Occipital lobe (tissue), 2 donors: ENCODE data around the gene GAPVD1. TPM values are rescaled to one million over a fixed set of nuclear protein-coding genes. Genes with fewer than 3 reads are reported as not detected.
"Not testable (repeated sequence)": the region's sequence is repeated elsewhere in the genome, so short reads cannot be mapped to it uniquely, and the experiment has no call there.

Experiments used
- DNase-seq: peaks from one replicate; lab custom pipeline; 2025; lab: John Stamatoyannopoulos, UW
- total RNA-seq: library from RNA; depleted of rRNA; stranded (reverse); fragments of >200 nt; gene quantifications from one replicate; pipeline ENCODE4 v1.2.3, GENCODE V29; 2014

The GAPVD1 gene
- total RNA-seq, 1 donor from 2014 or later = 81.6 TPM

DNA sequence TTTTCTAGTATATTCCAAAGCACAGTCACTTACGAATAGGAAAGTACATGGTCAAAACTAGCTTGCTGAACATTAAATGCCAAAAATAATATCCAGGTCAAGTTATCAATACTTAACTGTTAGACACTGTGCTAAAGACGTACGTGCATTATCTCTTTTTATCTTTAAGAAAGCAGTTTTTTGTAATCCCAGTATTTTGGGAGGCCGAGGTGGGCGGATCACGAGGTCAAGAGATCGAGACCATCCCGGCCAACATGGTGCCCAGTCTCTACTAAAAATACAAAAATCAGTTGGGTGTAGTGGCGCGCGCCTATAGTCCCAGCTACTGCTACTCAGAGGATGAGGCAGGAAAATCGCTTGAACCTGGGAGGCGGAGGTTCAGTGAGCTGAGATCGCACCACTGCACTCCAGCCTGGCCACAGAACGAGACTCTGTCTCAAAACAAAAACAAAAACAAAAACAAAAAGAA lies 17.8 kb upstream of the GAPVD1 start:
- no peak for DNase-seq

DNA sequence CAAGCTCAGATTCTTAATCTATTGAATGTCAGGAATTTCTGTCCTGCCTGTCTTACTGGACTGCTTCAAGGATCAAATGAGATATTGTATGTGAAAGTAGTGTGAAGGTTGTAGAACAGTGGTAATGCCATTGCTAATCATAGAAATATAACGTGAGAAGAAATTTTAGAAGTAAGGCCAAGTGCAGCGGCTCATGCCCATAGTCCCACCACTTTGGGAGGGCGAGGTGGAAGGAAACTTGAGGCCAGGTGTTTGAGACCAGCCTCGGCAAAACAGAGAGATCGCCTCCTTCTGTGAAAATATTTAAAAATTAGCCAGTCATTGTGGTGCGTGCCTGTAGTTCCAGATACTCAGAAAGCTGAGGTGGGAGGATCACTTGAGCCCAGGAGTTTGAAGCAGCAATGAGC lies 15.4 kb upstream of the GAPVD1 start:
- DNase-seq = no peak

DNA sequence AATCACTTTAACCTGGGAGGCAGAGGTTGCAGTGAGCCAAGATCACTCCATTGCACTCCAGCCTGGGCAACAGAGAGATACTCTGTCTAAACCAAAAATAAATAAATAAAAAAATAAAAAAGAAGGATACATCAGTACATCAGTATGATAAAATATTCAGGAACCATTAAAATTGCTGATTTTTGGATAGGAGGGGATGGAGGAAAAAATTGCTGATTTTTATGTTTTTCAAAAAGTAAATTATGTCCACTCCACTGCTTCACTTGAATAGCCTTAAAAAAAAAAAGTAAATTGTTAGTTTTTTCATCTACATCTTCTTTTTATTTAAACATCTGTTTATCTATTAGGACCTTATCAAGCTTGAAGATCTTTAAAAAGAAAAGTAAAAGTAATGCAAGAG lies 7.4 kb upstream of the GAPVD1 start:
- no peak for DNase-seq

DNA sequence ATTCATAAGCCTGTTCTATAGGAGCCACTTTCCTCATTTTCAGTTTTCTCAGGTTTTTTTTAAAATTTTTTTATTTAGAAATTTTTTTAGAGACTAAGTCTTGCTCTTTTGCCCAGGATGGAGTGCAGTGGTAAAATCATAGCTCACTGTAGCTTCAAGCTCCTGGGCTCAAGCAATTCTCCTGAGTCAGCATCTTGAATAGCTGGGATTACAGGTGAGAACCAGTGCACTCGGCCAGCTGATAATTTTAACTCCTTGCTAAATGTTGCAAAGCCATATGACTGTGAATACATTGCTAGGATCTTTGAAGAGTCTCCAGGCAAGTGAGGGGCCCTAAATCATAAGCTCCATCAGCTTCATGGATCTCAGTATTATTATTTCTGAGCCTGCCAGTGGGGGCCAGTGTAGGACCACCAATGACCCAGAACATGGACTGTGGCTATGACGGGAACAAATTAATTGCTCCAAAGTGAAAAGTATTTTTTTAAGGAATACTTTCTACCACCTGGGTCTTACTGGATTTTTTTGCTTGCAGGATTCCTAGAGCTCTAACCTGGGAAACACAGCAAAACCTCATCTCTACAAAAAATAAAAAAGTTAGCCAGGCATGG lies 5.7 kb upstream of the GAPVD1 start:
- DNase-seq = no peak

DNA sequence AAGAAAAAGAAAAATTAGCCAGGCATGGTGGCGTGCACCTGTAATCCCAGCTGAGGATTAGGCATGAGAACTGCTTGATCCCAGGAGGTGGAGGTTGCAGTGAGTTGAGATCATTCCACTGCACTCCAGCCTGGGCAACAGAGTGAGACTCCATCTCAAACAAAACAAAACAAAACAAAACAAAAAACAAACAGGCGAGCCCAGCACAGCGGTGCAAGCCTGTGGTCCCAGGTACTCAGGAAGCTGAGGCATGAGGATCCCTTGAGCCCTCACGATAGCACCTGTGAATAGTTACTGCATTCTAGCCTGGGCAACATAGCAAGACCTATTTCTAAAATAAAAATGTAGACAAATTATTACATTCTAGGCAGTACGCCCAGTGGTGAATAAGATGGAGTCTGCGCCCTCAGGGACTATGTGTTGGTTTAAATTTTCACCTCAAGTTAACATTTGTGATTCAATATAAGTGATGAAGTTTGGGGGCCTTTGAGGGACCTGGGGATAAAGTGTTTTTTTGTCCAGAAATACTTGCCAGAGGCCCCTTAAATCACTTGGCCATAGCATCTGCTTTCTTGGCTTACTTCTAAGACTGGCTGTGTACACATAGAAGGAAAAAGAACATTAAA lies 3.4 kb upstream of the GAPVD1 start:
- no peak for DNase-seq

DNA sequence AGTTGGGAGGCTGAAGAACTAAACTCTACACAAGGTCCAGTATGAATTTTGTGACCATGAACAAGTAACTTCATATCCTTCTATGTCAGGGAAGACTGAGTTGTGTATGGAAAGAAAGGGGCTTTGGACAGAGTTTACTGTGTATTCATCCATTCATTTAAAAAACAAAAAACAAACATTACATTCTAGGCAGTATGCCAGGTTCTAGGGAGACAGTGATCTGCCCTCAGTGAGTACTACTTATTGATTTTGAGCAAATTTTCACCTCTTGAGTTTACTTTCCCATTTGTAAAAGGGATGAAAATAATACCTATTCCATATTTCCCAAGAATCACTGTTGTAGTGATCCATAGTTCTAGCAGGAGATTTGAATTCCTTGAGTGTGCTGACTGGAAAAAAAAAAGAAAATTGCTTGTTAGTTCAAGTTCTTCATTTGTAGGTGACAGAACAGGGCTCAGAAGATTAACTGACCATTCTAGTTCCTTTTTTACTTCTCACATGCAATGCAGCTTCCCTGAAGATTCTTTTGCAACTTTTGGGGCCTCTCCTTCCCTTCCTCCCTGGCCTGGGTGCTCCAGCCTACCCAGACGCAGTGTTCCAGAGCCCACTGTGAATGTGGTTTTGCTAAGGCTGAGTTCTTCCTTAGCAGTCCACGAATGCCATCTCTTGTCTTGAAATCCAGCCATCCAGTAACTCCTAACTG lies 2.6 kb upstream of the GAPVD1 start:
- no peak for DNase-seq

DNA sequence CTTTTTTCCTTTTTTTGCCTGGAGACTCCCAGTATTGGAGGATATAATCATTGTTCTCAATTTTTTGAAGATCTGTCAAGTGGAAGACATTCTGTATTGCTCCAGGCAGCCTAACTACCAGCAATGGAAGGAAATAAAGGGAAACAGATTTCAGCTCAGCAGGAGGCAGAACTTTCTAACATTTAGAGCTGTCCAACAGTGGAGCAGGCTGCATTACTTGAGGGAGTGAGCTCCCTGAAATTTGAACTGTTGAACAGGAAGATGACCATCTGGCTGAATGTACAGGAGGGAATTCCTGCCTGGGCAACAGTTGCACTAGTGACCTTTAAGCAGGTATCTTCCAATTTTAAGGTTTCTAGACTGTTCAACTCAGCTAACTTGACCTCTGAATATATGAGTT lies 1.1 kb upstream of the GAPVD1 start:
- no peak for DNase-seq

DNA sequence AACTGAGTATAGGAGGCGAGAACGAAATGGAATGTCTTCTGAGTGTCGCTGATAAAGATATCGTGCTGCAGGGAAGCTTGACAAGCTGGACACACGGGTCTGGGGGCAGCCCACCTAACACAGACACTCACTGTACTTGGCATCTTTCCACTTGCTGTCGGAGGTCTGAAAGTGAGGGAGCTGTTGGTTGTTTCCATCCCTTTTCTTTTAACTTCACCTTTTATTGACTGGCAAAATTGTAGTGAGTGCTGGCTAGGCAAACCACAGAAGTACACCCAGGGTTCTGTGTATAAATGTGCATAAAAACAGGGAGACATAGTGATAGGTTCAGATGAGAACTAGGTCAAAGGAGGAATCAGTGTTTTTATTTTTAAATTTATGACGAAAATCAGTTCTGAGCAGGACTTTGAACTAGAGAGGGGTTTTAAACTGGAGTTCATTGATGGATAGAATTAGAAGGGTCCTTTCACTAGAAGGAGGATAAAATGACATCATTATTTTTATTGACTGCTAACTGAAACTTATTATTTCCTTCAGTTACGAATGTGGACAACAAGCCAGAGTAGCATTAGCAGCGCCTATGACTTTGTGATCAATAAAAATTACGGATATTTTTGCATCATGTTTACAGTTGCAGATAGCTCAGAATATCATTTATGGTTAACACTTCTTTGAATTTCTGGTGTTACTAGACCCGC lies 817 bp downstream of the GAPVD1 start:
- no peak for DNase-seq

DNA sequence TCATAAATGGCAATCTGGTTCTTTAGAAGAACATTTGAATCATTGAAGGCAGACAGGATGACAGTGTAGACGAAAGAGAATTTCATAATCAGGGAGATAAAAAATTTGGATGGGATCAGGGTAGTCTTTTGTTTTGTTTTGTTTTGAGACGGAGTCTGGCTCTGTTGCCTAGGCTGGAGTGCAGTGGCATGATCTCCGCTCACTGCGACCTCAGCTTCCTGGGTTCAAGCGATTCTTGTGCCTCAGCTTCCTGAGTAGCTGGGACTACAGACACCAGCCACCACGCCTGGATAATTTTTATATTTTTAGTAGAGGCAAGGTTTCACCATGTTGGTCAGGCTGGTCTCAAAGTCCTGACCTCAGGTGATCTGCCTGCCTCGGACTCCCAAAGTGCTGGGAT lies 2.4 kb downstream of the GAPVD1 start:
- not testable (repeated sequence) for DNase-seq

DNA sequence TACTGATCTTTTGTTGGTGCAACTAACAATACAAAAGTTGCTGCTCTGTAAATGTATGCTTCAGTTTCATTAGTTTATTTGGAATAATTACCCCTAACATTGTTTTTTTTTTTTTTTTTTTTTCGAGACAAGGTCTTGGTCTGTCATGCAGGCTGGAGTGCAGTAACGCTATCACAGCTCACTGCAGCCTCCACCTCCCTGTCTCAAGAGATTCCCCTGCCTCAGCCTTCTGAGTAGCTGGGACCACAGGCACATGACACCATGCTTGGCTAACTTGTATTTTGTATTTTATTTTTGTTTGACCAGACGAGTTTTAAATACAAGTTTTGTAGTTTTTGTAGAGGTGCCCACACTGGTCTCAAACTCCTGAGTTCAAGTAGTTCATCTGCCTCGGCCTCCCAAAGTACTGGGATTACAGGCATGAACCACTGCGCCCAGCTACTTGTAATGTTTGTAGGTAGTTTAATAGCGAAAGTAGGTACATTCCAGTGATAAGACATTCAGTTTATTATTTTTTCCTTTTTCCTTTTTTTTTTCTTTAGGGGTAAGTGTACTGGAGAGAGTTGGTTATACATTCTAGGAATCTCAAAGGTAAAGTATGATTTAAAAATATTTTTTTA lies 6.9 kb downstream of the GAPVD1 start:
- no peak for DNase-seq

DNA sequence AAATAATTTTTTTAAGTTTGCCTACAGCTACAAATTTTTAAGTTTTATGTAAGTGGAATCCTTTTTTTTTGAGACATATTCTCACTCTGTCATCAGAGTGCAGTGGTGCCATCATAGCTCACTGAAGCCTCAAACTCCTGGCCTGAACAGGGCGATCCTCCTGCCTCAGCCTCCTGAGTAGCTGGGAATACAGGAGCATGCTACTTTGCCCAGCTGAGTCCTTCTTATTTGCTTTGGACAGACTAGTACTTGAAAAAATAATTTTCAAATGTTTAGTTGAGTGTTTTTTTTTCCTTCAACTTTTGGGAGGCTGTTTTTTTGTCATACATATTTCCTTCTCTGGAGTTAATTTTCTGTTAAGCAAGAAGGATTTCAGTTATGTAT lies 7.4 kb downstream of the GAPVD1 start:
- no peak for DNase-seq

DNA sequence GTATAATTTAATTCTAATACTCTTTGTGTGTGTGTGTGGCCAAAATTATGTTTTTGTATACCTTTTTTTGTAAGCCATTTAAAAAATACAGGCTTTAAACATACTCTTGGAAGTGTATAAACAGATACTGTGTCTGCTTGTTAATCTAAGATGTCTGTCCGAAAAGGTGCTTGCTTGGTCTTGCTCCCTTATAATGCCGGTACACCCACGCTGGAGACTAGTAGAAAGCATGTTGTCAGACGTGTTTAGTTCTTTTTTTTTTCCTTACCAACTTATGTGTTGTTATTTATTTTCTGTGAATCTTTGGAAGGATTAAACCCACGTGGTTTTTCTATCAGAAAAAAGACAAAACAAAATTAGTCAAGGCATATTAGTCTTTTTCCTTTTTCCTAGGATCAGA lies 9.5 kb downstream of the GAPVD1 start:
- no peak for DNase-seq

DNA sequence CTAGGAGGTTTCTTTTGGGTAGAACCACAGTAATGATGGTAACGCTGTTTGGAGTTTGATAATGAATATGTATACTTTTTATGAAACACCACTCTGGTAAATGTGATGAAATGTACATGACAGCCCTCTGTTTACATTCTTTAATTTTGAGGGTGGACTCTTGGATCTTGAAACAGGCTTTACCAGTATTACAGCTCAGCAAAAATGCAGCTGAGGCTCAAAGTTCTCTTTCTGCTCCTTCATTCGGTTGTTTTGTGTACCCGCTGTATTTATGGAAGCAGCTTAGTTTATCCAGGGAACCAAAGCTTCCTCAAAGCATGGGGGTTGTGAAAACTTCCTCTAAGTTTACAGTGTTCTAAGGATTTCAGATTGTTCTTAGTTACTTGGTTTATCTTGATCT lies 11.1 kb downstream of the GAPVD1 start:
- DNase-seq = no peak

DNA sequence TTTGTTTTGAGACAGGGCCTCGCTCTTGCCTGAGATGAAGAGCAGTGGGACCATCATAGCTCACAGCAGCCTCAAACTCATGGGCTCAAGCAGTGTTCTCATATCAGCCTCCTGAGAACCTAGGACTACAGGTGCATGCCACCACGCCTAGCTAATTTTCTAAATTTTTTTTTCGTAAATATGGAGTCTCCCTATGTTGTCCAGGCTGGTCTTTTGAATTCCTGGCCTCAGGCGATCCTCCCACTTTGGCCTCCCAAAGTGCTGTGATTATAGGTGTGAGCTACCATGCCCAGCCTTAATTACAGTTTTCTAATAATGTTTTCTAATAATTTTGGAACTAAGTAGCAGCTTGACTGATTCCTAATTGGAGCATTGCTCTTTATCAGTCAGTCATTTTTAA lies 15.1 kb downstream of the GAPVD1 start:
- no peak for DNase-seq

DNA sequence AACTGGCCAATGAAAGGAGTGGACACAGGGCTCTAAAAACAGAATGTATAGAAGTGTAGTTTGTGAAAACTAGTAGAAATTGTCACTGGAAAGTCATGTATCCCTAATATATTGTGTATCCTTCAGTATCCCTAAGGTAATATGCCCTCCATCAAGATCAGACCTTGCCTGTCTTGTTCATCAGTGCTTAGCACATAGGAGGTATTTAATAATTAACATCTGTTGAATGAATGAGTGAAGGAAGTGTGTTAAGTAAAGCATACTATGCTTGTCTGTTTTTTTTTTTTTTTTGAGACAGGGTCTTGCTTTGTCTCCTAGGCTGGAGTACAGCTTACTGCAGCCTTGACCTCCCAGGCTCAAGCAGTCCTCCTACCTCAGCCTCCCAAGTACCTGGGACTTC lies 15.8 kb downstream of the GAPVD1 start:
- no peak for DNase-seq

DNA sequence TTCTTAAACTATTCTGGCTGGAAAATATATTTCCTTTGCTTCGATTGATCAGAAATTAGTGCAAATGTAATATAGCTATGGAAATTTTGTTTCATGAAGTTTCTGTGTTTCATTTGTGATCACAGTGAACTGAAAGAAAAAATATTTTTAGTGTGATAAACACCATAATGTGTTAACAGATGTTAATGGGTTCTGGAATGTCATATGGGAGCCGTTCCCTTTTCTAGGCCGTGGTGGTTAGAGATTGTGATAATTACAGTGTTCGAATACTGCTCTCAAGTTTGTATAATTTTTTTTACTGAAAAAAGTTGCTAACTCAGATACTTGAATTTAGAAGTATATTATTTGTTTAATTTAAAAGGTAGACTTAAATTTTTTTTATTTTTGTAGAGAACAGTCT lies 19.3 kb downstream of the GAPVD1 start:
- DNase-seq = no peak

DNA sequence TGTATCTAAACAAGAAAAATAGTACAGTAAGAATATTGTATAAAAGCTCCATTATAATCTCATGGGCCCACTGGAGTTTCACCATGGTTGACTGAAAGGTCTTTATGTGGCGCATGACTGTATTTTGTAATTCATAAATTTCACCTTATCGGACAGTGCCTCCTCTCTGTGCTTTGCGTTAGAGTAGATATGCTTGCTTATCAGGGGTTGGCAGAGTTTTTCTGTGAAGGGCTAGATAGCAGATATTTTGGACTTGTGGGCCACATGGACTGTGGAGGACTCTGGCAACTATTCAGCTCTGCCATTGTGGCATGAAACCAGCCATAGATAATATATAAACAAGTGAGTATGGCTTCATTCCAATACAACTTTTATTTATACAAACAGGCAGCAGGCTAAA lies 23.2 kb downstream of the GAPVD1 start:
- no peak for DNase-seq

DNA sequence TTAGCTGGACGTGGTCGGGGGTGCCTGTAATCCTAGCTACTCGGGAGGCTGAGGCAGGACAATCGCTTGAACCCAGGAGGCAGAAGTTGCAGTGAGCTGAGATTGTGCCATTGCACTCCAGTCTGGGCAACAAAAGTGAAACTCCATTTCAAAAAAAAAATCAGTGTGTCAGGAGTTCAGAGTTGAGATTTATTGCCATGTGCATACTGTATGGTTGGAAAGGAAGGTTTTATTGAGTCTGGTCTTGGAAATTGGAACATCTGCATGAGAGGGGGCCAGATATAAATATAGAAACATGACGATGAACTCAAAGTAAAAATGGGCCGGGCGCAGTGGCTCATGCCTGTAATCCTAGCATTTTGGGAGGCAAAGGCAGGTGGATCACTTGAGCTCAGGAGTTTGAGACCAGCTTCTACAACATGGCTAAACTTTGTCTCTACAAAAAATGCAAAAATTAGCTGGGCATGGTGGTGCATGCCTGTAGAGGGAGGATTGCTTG lies 25.4 kb downstream of the GAPVD1 start:
- not testable (repeated sequence) for DNase-seq

DNA sequence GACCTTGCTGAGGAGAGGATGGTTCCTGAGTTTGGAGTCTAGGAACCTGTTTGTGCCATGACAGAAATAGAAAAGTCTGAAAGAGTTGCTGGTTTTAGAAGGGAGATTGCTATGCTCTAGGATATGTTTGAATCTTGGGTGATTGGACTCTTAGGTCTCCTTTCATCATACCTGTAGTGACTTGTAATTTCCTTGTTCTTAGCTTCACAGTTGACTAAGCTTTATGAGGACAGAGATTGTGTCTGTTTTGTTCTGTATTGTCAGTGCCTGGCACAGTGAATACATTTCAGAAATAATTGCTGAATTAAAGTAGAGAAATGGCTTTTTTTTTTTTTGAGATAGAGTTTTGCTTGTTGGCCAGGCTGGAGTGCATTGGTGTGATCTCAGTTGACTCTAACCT lies 31.5 kb downstream of the GAPVD1 start:
- no peak for DNase-seq

DNA sequence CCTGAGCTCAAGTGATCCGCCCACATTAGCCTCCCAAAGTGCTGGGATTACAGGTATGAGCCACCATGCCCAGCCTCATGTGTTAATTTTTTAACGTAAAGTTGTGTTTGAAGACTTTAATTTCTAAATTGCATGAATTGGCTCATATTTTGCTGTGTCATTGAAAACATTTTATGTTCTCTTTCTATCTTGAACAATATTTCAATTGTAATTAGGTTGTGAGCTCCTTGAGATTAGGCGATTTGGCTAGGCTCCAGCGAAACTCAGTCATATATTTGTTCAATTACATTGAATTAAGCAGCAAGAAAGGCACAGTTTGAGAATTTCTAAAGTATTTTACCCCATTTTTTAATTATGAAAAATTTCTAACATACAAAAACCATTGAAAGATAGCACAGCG lies 34.0 kb downstream of the GAPVD1 start:
- no peak for DNase-seq

DNA sequence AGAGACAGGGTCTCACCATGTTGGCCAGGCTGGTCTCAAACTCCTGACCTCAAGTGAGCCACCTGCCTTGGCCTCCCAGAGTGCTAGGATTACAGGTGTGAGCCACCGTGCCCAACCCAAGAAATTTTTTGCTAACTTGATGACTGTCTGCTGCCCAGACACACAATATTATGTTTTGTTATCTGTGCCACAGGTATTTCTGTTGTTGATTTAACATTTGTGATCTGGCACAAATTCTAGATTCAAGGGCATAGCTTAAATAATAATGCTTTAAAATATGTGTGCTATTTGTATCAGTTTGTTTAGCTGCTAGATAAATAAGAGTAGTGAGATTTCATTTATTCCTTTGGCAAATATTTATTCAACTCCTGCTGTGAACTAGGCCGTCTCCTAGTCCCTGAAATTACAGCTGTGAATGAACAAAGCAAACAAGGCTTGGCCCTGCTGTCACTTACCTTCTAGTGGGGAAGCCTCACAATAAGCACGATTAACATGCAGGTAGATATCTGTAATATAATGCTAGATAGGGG lies 35.3 kb downstream of the GAPVD1 start:
- no peak for DNase-seq

DNA sequence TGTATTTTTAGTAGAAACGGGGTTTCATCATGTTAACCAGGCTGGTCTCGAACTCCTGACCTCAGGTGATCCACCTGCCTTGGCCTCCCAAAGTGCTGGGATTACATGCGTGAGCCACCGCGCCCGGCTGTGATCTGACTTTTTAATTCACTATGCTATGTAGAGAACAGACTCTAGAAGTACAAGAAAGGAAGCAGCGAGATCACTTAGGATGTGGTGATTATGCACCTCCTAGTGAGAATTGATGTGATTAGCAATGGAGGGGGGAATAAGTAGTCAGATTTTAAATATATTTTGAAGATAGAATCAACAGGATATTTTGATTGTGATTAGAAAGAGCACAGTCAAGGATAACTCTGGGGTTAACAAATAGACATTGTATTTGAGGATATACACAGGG lies 36.3 kb downstream of the GAPVD1 start:
- DNase-seq = no peak
